Stimulated activated CD4-positive, alpha-beta T cell treated with anti-CD3 and anti-CD28 coated beads, TNF-alpha, amount 100 ng/mL, for 4 hours (primary cell): ENCODE data around the gene ATF5.
"Not testable (repeated sequence)": the region's sequence is repeated elsewhere in the genome, so short reads cannot be mapped to it uniquely, and the experiment has no call there.

Experiments used
- DNase-seq, 3 experiments: peaks; one replicate each; pipeline ENCODE4 v3.0.0-alpha.2; 2020; ENCODE audit warnings: low read depth in 3 of 3

ATF5 gene

GRCh38 chr19:49949742-49950589 is 21.0 kb downstream of the ATF5 start:
- DNase-seq, result no peak

- no peak for DNase-seq
Observed at GRCh38 chr19:49950590-49950948, 21.6 kb downstream of the ATF5 start.

- no peak for DNase-seq
Observed at GRCh38 chr19:49950956-49951526, 22.0 kb downstream of the ATF5 start.

GRCh38 chr19:49951806-49952478 is 22.9 kb downstream of the ATF5 start:
- no peak for DNase-seq

- no peak for DNase-seq
Observed at GRCh38 chr19:49952479-49952836, 23.5 kb downstream of the ATF5 start.

GRCh38 chr19:49952906-49953305 is 23.9 kb downstream of the ATF5 start:
- no peak for DNase-seq

- no peak for DNase-seq
Observed at GRCh38 chr19:49953416-49953815, 24.4 kb downstream of the ATF5 start.

- DNase-seq, result no peak
Observed at GRCh38 chr19:49954092-49954829, 25.3 kb downstream of the ATF5 start.

GRCh38 chr19:49954933-49955332 is 25.9 kb downstream of the ATF5 start:
- no peak for DNase-seq

- no peak for DNase-seq
Observed at GRCh38 chr19:49956115-49956495, 27.1 kb downstream of the ATF5 start.

- no peak for DNase-seq
Observed at GRCh38 chr19:49957262-49957915, 28.4 kb downstream of the ATF5 start.

GRCh38 chr19:49958144-49958543 is 29.1 kb downstream of the ATF5 start:
- not testable (repeated sequence) for DNase-seq

- not testable (repeated sequence) for DNase-seq
Observed at GRCh38 chr19:49958596-49958995, 29.6 kb downstream of the ATF5 start.

- not testable (repeated sequence) for DNase-seq
Observed at GRCh38 chr19:49959892-49960291, 30.9 kb downstream of the ATF5 start.

GRCh38 chr19:49960980-49961379 is 32.0 kb downstream of the ATF5 start, which contains the start of gene SIGLEC11:
SIGLEC11 (minus strand) TSS chr19:49961172; CDS start chr19:49961081, 91 bp downstream.
- DNase-seq, result not testable (repeated sequence)

GRCh38 chr19:49968279-49968922 is 39.4 kb downstream of the ATF5 start:
- DNase-seq, result no peak

- not testable (repeated sequence) for DNase-seq
Observed at GRCh38 chr19:49969355-49969754, 40.4 kb downstream of the ATF5 start.

- DNase-seq, result no peak
Observed at GRCh38 chr19:49971991-49972411, 43.0 kb downstream of the ATF5 start.

- no peak for DNase-seq
Observed at GRCh38 chr19:49972841-49973240, 43.8 kb downstream of the ATF5 start.

- no peak for DNase-seq
Observed at GRCh38 chr19:49973987-49974386, 45.0 kb downstream of the ATF5 start.

GRCh38 chr19:49975051-49975450 is 46.0 kb downstream of the ATF5 start:
- DNase-seq, result no peak
